GM23338 (cell line): ENCODE results near the gene PPP1R9B.

Source experiments
- EZH2phosphoT487 ChIP-seq: fragments of 200-600 bp; sonication (generic); IDR thresholded peaks from one replicate; pipeline ENCODE4 v1.8.1; 2018; ENCODE audit warnings: antibody characterized with exemption; ENCODE audit not compliant: unreplicated experiment
- POLR2AphosphoS5 ChIP-seq: IDR thresholded peaks from 2 replicates; pipeline ENCODE4 v1.6.1; 2016; ENCODE audit warnings: antibody characterized with exemption, low read depth
- TF ChIP-seq, protein P1 (sequence below), 2 experiments: fragments of 200-600 bp in 1 of 2; sonication (generic) in 1 of 2; conservative IDR thresholded peaks; 2 replicates each; pipeline versions ENCODE4 v1.5.1 to v1.6.1; 2016 to 2017; ENCODE audit warnings: antibody characterized with exemption in 2 of 2, low read depth in 2 of 2, mild to moderate bottlenecking in 2 of 2, moderate library complexity in 1 of 2

DNA sequence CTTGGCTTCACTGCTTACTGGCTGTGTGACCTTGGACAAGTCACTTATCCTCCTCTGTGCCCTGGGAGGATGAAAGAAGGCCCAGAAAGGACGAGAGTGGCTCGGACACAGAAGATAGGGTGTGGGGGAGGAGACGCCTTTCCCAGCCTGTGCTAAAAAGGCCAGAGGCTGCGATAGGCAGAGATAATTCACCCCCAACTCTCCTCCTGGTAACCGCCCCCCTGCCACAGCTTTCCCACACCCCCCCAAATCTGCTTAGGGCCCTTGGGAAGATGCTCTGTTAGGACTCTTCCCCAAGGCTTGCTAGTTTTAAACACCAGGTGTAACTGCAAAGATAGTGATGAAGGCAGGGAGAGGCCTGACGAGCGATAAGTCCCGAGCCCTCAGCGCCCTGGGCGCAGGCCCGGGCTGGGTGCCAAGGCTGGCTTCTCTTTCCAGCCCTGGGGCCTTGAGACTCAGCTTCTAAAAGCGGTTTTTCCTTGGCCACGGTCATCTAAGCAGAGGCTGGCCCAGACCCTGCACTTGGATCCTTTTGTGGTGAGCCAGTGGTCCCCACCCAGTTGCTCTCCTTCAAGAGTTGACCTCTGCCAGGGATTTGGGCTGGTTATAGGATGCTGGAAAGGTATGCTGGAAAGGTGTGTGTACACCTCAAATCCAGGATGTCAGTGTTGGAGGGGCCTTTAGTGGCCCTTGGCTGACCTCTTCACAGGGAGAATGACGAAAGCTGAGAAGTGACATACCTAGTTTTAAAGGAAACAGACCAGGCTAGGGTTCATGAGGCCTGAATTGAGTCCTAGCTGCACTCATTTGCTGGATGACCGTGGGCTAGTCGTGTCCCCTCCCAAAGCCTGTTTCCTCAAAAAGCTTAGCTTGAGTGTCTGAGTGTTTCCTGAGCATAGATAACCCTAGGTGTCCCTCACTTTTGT, 3.4 kb upstream of the PPP1R9B start:
- TF ChIP-seq POLR2AphosphoS5 = no peak
- TF ChIP-seq, protein P1, sequence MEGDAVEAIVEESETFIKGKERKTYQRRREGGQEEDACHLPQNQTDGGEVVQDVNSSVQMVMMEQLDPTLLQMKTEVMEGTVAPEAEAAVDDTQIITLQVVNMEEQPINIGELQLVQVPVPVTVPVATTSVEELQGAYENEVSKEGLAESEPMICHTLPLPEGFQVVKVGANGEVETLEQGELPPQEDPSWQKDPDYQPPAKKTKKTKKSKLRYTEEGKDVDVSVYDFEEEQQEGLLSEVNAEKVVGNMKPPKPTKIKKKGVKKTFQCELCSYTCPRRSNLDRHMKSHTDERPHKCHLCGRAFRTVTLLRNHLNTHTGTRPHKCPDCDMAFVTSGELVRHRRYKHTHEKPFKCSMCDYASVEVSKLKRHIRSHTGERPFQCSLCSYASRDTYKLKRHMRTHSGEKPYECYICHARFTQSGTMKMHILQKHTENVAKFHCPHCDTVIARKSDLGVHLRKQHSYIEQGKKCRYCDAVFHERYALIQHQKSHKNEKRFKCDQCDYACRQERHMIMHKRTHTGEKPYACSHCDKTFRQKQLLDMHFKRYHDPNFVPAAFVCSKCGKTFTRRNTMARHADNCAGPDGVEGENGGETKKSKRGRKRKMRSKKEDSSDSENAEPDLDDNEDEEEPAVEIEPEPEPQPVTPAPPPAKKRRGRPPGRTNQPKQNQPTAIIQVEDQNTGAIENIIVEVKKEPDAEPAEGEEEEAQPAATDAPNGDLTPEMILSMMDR (conservative IDR thresholded peaks at IDR 0.05; ENCODE audit: low read depth in 2 of 2) = no peak
- no peak for TF ChIP-seq EZH2phosphoT487
